Thymus (tissue), 11 donors: ENCODE results near the gene IRF3. TPM values are rescaled to one million over a fixed set of nuclear protein-coding genes. Genes with fewer than 3 reads are reported as not detected.
"Not testable (repeated sequence)": the region's sequence is repeated elsewhere in the genome, so short reads cannot be mapped to it uniquely, and the experiment has no call there.

Source experiments
- DNase-seq, 9 donors: peaks; one replicate each; pipeline ENCODE4 v3.0.0-alpha.2; 2013; ENCODE audit warnings: low spot score in 9 of 9, low read depth in 6 of 9, missing footprints in 1 of 9
- H3K27ac ChIP-seq, 2 donors: one replicate each; pipeline ENCODE4 v1.5.1; 2013; ENCODE audit warnings: control low read depth in 1 of 2, low read depth in 1 of 2, low read length in 1 of 2, mild to moderate bottlenecking in 1 of 2, moderate library complexity in 1 of 2
- H3K27me3 ChIP-seq, 2 donors: one replicate each; pipeline ENCODE4 v1.5.1; 2013; ENCODE audit warnings: low read length in 1 of 2; ENCODE audit not compliant: control insufficient read depth in 2 of 2, insufficient read depth in 1 of 2
- H3K36me3 ChIP-seq, 2 donors: one replicate each; pipeline ENCODE4 v1.5.1; 2013; ENCODE audit warnings: low read length in 1 of 2, mild to moderate bottlenecking in 1 of 2, moderate library complexity in 1 of 2; ENCODE audit not compliant: control insufficient read depth in 2 of 2, insufficient read depth in 2 of 2
- H3K4me1 ChIP-seq, 2 donors: one replicate each; pipeline ENCODE4 v1.5.1; 2013; ENCODE audit warnings: low read length in 2 of 2; ENCODE audit not compliant: control insufficient read depth in 2 of 2, insufficient read depth in 2 of 2
- H3K4me3 ChIP-seq, 2 donors: one replicate each; pipeline ENCODE4 v1.5.1; 2013; ENCODE audit warnings: low read length in 2 of 2, control low read depth in 1 of 2, mild to moderate bottlenecking in 1 of 2
- H3K9me3 ChIP-seq, 2 donors: one replicate each; pipeline ENCODE4 v1.5.1; 2013; ENCODE audit warnings: low read length in 1 of 2, mild to moderate bottlenecking in 1 of 2; ENCODE audit not compliant: control insufficient read depth in 2 of 2, insufficient read depth in 1 of 2
- WGBS: extraction: QIAGEN DNeasy Blood & Tissue Kit; methylation state at CpG from one replicate; pipeline ENCODE4 v1.1.7; 2013; 5-methylcytosine and 5-hydroxymethylcytosine counted together
- polyA plus RNA-seq: library from polyadenylated mRNA; stranded (reverse); fragments of 200-250 nt; gene quantifications from one replicate; pipeline ENCODE4 v1.2.3, GENCODE V29; 2013
- total RNA-seq: library from RNA; stranded (reverse); fragments of 120-200 nt; gene quantifications from one replicate; pipeline ENCODE4 v1.2.4, GENCODE V29; 2013
- donor health status: healthy.

The IRF3 gene
- total and polyA plus RNA-seq, 2 donors: 83.6 to 259 TPM

DNA sequence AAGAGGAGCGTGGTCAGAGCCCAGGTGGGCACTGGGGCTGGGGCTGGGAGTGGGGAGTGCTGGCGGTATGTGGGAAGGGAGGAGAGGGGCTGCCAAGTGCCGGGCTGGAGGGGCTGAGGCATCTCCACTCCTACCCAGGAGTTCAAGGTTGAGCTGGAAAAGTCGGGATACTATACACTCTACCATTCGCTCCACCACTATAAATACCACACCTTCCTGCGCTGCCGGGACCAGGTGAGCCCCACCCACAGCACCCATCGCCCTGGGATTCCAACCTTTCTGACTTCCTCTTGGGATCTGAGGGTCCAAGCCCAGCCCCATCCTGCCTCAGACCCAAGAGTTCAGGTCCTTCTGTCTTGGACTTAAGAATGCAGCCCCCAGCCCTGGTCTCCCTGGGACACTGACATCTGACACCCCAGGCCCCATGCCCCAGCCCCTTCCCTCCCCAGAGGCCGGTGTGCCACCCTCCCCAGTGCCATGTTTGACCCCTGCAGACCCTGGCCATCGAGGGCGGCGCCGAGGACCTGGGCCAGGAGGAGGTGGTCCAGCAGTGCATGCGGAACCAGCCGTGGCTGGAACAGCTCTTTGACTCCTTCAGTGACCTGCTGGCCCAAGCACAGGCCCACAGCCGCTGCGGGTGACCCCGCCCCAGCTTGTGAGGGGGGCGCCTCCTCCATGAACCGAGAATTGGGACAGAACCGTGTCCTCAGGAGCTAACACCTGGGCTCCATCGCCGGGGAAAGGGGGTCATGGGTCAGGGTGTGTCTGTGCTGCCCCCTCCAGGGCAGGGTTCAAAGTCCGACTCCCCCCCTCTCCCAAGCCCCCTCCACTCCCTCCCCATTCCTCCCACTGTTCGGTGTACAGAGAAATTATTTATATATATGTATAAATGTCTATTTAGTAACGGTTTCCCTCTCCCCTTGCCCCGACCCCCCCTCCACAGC, 40.4 kb downstream of the IRF3 start:
- no peak overlapping the region for H3K27ac ChIP-seq
- WGBS: 96% methylated on average over 27 of the region's 27 CpGs
- no peaks in the 10 kb centered on the region for H3K9me3 ChIP-seq
- H3K36me3 ChIP-seq: peaks cover 53 to 62% of the 10 kb centered on the region in 2 donors
- no peaks in the 10 kb centered on the region for H3K4me1 ChIP-seq
- no peak overlapping the region for H3K4me3 ChIP-seq
- no peaks in the 10 kb centered on the region for H3K27me3 ChIP-seq
- DNase-seq: no peak

DNA sequence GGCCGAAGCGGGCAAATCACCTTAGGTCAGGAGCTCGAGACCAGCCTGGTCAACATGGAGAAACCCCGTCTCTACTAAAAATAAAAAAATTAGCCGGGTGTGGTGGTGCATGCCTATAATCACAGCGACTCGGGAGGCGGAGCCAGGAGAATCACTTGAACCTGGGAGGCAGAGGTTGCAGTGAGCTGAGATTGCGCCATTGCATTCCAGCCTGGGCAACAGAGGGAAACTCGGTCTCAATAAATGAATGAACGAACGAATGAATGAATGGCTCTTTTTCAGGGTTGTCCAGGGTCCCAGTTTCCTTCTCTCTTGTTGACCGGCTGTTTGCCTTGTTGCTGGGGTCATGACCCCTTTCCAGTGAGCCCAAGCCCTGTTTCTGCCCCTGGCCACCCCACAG, 47.8 kb downstream of the IRF3 start:
- not testable (repeated sequence) for DNase-seq, H3K4me1 ChIP-seq, H3K27me3 ChIP-seq, H3K27ac ChIP-seq, H3K4me3 ChIP-seq
- 96% methylated on average over 13 of the region's 13 CpGs for WGBS
- Histone ChIP-seq H3K9me3 (peaks cover 3 to 13% of the 10 kb centered on the region in 2 donors), H3K36me3 (peaks cover 66 to 88% of the 10 kb centered on the region in 2 donors)

DNA sequence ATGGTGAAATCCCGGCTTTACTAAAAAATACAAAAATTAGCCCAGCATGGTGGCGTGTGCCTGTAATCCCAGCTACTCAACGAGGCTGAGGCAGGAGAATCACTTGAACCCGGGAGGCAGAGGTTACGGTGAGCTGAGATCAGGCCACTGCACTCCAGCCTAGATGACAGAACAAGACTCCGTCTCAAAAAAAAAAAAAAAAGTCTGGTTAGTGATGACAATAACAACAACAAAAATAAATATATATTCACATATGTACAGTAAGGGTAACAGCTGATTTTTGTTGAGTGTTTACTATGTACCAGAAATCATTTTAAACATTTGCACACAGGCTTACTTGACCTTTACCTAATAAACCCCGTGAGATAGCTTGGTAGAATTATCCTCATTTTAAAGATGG, 48.7 kb downstream of the IRF3 start:
- Histone ChIP-seq H3K27ac (no peak overlapping the region), H3K4me1 (no peaks in the 10 kb centered on the region), H3K36me3 (peaks cover 67 to 90% of the 10 kb centered on the region in 2 donors), H3K9me3 (peaks cover 3 to 13% of the 10 kb centered on the region in 2 donors), H3K4me3 (no peak overlapping the region), H3K27me3 (no peaks in the 10 kb centered on the region)
- WGBS: 96% methylated on average over 7 of the region's 7 CpGs
- DNase-seq: no peak

DNA sequence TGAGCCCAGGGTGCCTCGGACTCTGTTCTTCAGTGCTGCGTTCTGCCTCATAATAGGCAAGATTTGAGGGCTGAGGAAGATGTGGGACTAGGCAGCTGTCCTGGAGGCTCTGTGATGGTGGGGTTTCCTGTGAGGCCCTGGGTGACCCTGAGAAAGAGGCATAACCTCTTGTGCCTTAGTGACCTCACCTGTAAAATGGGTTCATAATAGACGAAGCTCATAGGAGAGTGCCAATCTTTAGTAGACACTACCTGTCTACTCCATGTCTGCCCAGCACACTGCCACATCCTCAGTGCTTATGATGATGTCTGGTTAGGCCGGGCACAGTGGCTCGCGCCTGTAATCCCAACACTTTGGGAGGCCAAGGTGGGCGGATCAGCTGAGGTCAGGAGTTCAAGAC, 49.1 kb downstream of the IRF3 start:
- WGBS: 99% methylated on average over 7 of the region's 7 CpGs
- Histone ChIP-seq H3K4me1 (no peaks in the 10 kb centered on the region), H3K27me3 (no peaks in the 10 kb centered on the region), H3K36me3 (peaks cover 63 to 86% of the 10 kb centered on the region in 2 donors), H3K4me3 (no peak overlapping the region), H3K27ac (no peak overlapping the region), H3K9me3 (peaks cover 3 to 13% of the 10 kb centered on the region in 2 donors)
- DNase-seq: no peak

DNA sequence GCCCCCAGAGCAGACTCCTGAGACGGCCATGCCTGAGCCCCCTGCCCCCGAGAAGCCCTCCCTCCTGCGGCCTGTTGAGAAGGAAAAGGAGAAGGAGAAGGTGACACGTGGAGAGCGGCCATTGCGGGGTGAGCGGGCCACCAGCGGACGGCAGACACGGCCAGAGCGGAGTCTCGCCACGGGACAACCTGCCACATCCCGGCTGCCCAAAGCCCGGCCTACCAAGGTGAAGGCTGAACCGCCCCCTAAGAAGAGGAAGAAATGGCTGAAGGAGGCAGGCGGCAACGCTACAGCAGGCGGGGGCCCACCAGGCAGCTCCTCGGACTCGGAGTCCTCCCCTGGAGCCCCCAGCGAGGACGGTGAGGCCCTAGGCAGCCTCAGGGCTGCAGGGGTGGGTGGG, 49.8 kb downstream of the IRF3 start:
- no peaks in the 10 kb centered on the region for H3K27me3 ChIP-seq
- H3K36me3 ChIP-seq: peaks cover 65 to 79% of the 10 kb centered on the region in 2 donors
- 98% methylated on average over 23 of the region's 23 CpGs for WGBS
- H3K9me3 ChIP-seq: peaks cover 3 to 13% of the 10 kb centered on the region in 2 donors
- DNase-seq: no peak
- H3K27ac ChIP-seq: no peak overlapping the region
- no peaks in the 10 kb centered on the region for H3K4me1 ChIP-seq
- no peak overlapping the region for H3K4me3 ChIP-seq

DNA sequence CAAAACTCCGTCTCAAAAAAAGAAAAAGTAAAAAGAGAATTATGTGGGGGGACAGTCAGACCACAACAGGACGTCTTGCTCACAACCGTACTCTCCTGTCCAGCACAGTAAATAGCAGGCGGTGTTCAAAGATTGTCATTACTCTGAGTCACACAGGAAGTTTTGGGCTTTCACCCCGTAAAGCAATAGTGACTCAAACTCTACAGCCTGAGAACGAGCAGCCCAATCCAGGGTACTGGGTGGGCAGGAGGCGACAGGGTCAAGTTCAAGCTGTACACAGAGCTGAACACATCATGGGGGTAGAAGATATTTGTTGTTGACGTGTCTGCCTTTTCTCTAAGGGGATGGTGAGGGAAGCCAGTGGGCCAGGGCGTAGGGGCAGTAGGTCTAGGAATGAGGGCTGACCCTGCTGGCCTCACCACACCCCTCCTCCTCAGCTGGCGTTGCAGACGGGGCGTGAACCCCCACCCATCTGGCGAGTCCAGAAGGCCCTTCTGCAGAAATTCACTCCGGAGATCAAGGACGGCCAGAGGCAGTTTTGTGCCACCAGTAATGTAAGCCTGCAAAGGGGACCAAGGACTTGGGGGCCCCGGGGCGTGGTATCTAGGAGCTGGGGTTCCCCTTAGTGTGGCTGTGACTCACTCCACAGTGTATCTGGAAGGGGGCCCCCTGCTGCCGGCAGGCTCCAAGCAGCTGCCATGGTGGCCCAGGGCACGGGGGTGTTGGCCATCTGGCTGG, 51.4 kb downstream of the IRF3 start:
- H3K4me3 ChIP-seq: no peak overlapping the region
- H3K9me3 ChIP-seq: peaks cover 3 to 13% of the 10 kb centered on the region in 2 donors
- H3K27ac ChIP-seq: no peak overlapping the region
- 96% methylated on average over 19 of the region's 19 CpGs for WGBS
- no peaks in the 10 kb centered on the region for H3K27me3 ChIP-seq
- peaks cover 65 to 81% of the 10 kb centered on the region in 2 donors for H3K36me3 ChIP-seq
- H3K4me1 ChIP-seq: no peaks in the 10 kb centered on the region
- DNase-seq: no peak

DNA sequence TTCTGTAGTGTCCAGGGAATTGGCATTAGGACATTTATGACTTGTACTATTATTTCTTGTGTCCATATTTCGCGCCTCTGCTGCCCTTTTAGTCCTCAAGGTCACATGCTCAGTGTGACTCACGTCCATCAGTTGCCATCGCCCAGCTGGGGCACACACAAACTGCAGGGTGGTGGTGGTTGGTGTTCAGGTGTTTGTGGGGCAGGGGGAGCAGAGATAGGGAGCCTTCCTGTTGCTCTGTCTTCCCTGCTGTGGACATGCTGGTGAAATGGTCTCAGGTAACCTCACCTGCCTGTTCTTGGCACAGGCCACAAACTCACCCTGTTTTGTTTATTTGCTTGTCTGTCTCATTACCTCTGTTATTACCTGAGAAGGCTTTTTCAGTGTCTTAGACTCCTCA, 52.3 kb downstream of the IRF3 start:
- Histone ChIP-seq H3K4me3 (no peak overlapping the region), H3K27ac (no peak overlapping the region), H3K4me1 (no peaks in the 10 kb centered on the region), H3K27me3 (no peaks in the 10 kb centered on the region), H3K9me3 (peaks cover 3 to 13% of the 10 kb centered on the region in 2 donors), H3K36me3 (peaks cover 67 to 83% of the 10 kb centered on the region in 2 donors)
- no peak for DNase-seq
- 94% methylated on average over 4 of the region's 4 CpGs for WGBS
